ENCODE results near the gene TNFRSF19.

Gene TNFRSF19

GRCh38 chr13:23629566-23630272 lies 59.5 kb downstream of the TNFRSF19 start:
- no peak for DNase-seq

DNA sequence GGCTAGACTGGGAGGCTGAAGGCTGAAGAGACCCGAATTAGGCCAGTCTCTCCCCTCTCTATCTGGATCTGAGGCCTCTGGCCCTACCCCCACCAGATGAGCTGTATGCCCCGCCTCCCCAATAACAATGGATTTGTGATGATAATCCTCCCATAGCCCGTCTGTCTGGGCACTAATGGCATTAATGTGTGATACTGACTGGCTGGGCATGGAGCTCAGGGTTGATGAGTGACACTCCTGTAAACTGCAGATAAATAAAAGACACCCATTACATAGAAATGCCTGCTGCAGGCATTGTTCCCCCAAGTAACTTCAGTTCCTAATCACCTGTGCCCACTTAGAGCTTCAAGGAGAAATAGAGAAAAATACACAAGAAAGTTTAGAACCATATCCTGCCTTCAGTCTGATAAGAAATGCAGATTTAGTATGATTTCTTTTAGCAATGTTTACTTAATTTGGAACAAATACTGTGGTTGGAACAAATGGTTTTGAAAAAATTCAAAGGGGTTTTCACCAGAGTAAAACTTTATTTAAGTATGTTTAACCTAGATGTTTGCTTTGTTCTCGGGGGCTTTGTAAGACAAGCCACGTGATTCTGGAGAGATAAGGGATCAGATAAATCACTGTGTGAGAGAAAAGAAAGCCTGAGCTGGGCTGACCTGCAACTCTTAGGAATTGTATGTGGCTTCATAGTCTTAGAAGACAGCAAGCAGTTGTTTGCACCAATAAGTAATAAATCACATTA lies 60.3 kb downstream of the TNFRSF19 start:
- DNase-seq, result no peak

- DNase-seq, result no peak
These were observed 61.3 kb downstream of the TNFRSF19 start for GRCh38 chr13:23631311-23632047.

DNA sequence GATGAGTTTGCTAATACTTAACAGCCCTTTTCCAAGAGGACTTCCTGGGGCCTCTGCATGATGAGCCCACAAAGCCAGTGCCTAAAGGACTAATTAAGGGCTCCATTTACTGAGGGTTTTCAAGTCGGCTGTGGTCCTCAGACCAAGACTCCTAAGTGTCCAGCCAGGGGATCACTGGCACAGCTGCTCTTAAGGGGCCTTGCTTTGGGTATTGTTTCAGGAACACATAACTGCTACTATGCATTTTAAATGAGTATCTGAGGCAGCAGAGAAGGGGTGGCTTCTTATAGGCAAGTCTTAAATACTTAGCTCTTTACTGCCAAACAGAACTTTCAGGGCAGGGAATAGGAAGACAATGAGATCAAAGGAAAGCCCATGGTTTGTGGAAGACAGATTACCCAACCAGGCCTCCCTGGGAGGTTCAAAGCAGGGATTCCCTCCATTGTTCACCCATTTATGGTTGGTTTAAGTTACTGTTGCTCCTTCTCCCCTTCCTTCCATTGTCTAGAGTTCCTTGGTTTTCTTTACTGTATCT lies 61.9 kb downstream of the TNFRSF19 start:
- DNase-seq, result no peak

GRCh38 chr13:23632741-23633140 lies 62.5 kb downstream of the TNFRSF19 start:
- no peak for DNase-seq

DNA sequence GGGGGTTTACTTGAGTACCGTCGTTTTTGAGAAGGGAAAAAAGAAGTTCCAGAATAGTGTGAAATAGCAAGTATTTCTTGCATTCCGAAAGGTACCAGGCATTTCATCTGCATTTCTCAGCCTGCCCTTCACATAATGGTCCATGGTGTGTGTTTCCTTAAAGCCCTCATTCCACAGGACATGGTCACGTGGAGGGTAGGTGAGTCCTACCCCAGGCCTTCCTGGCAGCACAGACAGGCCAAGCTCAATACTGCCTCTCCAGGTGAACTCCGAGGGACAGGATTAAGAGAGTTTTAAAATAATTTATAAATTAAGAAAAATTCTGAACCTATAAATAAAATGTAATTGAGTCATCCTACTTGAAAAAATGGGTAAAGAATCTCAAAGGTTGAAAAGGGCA lies 64.7 kb downstream of the TNFRSF19 start:
- DNase-seq, result no peak

GRCh38 chr13:23636360-23636759 lies 66.1 kb downstream of the TNFRSF19 start:
- DNase-seq, result no peak

- no peak for DNase-seq
These were observed 67.6 kb downstream of the TNFRSF19 start for GRCh38 chr13:23637829-23638228.

DNA sequence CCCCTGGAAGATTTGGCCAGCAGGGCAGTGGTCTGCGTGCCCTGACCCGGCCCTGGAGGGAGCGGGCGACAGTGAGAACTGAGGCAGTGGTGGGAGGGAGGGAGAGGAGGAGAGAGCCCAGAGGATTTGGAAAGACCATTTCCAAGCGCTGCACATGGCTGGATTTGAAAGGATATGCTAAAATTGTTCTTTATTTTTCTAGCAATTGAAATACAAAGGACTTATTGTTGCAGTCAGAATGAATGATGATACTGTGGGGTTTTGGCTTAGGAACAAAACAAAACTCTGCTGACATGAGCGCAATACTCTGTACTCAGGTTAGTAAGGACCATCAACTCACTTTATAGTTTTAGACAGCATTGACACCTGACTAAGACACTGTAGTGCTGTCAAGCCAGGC lies 69.5 kb downstream of the TNFRSF19 start:
- DNase-seq, result no peak

- DNase-seq, result no peak
These were observed 71.9 kb downstream of the TNFRSF19 start for GRCh38 chr13:23642110-23642509.

- DNase-seq, result no peak
These were observed 73.3 kb downstream of the TNFRSF19 start for GRCh38 chr13:23643338-23644125.

DNA sequence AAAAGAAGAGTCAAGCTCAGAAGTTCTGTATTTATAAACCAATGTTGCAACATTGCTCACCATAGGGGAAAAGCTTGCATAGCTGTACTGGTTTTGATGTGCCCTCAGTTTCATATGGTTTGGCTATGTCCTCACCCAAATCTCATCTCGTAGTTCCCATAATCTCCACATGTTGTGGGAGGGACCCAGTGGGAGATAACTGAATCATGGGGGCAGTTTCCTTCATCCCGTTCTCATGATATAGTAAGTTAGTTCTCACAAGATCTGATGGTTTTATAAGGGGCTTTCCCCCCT lies 73.9 kb downstream of the TNFRSF19 start:
- DNase-seq, result no peak

DNA sequence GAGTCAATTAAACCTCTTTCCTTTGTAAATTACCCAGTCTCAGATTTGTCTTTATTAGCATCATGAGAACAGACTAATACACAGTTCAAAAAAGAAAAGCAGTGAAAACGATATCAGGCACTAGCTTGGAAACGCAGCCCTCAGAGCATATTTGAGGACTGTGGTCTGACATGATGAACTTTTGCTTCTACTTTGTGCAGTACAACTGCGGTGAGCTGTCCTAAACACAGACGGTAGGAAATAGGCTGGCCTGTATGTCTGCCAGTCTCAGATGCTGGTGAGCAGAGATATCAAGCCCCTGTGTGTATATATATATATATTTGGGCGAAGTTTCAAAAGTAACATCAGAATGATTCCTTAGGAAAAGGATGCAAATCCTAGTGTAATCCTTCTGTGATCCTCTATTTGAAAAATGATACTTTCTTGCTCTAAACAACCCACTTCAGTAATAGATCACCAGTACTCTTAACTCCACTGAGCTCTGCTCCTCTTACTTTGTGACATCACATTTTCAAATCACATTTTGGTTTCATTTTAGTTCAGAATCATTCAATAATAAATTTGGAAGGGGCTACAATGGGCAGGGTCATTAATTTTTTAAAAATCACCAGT lies 74.4 kb downstream of the TNFRSF19 start:
- DNase-seq, result no peak

DNA sequence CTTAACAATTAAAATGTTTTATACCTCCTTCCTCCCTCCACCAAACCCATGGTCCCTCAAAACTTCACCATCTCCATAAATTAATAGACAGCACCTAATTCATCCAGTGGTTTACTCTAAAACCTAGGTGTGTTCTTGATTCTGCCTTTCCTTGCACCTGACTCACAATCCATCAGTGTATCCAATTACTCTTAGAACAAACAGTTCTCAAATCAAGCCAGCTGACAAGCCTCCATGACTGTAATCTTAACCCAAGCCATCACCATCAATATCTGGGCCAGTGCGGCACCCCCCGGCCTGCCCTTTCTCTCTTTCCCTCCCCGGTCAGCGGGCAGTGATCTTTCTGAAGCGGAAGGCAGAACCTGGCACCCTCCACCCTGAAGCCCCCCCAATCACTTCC lies 75.6 kb downstream of the TNFRSF19 start:
- no peak for DNase-seq

DNA sequence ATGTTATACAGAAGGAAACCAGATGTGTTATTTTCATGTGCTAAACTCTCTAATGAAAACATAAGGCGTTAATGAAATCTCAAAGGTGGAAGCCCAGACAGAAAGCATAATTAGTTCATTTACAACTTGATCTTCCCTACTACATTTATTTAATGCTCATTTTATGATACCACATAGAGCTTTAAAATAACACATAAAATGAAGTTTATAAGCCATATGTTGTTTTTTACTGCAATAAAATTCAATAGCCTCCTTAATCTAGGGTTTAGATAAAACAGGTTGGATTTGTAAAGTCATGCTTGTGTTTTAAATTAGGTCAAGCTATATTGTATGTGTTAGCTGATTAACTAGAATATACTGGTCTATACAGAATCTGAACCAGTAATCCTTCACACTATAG lies 81.2 kb downstream of the TNFRSF19 start:
- no peak for DNase-seq

DNA sequence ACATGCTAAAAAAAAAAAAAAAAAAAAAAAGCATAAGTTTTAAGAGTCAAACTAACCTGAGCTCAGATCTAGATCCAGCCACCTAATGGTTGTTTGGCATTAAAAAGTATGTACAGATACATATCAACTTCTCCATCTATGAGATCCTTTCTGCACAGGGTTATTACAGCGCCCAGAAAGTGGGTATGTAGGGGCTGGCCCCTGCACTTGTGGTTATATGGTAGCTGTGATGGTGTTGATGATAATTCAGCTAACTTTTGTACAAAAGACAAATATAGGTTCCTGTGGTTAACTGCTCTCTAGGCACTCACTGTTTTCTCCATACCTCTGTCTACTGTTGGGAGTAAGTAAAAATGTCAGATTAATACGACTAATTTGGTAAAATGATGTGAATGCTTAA lies 81.7 kb downstream of the TNFRSF19 start:
- no peak for DNase-seq

DNA sequence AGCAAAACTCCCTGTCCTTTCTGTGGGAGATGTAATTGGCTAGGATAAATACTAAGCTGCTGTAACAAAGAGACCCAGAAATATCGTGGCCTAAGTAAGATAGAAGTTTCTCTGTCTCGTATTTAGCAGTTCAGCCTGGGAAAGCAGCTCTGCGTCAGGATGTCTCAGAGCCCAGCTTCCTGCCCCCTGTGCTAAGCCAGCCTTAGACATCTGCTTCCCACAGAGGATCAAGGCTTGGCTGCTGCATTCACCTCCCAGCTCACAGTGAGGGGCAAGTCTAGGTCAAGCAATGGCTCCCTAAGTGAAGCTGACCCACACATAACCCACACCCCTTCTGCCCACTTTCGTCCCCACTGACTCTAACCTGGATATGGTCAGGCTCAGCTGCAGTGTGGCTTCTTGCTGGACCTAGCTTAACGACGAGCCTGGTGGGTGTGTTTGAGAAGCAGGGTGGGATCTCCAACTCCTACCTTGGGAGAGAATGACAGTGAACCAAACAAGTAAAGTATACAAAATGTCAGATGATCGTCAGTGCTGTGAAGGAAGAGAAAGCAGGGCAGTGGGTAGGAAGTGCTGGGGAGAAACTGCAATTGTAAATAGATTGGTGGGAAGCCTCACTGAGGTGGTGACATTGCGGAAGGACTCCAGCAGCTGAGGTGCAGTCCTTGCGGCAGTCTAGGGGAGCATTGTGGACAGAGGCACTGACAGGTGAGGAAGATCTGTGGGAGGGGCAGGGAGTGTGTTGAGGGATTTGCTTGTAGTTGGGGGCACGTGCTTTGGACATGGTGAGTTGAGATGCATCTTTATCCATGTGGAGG lies 82.9 kb downstream of the TNFRSF19 start:
- DNase-seq, result no peak

DNA sequence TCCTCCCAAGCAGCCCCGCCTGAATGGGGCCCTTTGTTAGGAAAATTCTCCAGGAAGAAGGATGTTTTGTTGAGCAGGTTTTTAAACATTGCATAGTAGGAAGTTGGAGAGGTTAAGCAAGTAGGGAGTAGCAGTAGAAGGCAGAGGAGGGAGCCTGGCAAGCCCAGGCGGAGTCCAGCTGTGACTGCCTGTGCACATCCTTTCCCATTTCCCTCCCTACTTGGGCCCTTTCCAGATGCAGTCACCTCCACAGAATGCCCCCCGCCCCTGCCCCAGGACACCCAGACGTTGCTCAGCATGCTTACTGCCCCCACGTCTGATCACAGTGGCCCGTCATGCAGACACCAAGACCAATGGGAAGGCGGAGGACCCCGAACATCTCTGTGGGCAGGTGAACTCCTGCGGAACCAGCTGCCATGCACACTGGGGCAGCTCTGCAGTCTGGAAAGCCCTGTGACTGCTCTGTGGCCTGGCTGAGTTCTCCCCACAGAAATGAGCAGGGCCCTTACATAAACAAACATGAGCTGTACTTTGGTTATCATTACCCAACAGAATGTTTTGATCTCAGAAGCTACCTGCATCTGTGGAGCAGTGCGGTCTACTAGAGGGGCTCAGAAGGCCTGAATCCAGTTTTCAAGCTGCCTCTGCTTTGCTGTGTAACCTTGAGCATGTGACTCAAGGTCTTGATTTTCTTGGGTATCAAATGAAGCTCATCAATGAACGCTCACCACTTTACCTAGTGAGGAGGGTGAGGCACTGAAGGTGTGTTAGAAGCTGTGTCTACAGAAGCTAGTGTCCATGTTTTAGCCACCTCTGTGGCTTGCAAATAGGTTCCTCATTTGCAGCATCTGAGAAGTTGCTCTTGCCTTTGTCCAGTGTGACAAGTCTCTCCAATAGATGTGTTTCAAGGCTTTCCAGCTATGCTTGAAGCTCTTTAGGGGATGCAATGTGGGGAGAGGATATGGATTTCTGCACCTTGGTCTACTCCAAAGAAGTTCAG lies 84.2 kb downstream of the TNFRSF19 start:
- DNase-seq, result no peak

DNA sequence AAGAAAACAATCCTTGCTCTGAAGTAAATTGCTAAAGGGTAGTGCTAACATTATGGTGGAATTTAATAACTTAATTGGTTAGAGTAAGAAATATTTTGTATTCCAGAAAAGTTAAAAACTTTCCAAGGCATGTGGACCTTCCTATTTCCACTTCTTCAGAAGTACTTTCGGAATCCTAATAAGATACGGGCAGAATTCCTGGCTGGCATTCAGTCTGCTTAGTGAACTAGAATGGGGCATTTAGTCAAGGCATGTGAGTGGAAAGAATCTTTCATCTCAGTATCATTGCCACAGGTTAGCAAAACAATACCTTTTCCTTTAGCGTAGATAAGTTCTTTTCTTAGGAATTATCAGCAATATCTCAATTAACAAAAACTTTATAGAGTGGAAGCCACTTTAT lies 85.1 kb downstream of the TNFRSF19 start:
- DNase-seq, result no peak

DNA sequence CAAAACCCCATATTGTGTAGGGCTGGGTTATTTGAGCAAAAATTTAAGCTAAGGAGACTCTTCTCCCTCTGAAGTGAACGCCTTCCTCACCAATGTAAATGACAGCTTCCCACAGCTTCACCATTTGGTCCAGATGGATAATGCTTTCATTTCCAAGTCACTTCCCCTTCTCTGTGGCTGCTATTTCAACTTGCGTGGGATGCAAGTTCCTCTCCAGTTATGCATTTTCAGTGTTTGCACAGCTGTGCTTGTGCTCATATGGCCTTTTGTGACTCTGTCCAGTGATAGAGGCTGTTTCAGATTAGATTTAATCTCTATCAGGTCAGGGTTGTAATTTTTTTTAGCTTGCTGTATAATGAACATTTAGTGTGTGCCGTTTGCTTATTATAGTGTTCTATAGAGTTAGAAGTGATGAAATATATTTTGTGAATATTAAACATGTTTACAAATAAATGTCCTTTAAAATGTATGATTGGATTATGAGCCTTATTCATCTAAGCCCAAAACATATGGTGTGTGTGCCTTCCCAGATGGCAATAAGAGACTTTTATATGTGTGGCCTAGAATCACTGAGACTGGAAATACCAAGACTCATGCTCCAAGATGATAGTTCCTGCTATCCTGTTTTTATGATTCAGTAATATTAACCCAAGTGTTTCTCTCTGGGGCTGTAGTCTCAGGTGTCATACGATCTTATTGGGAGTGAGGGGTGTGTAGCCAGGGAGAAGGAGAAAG lies 86.6 kb downstream of the TNFRSF19 start:
- peak; percentile 31 for DNase-seq

Data from NCI-H510A (cell line).